Loucy (cell line): ENCODE measurements around the gene MRGPRX3.

ENCODE experiments used
- CTCF ChIP-seq: fragments of 200-600 bp; sonication (generic); conservative IDR thresholded peaks from 2 replicates; pipeline ENCODE4 v1.5.1; 2014; ENCODE audit warnings: mild to moderate bottlenecking, antibody characterized with exemption, low read length
- EZH2phosphoT487 ChIP-seq: fragments of 200-600 bp; IDR thresholded peaks from 2 replicates; pipeline ENCODE4 v1.6.1; 2018; ENCODE audit warnings: antibody characterized with exemption, mild to moderate bottlenecking, moderate library complexity, borderline replicate concordance

- TF ChIP-seq CTCF: no peak
- TF ChIP-seq EZH2phosphoT487: no peak
Observed at GRCh38 chr11:18168372-18168771, 36.0 kb downstream of the MRGPRX3 start.
